Liver (tissue), 9 donors: ENCODE data around the gene PPP4R4. TPM values are rescaled to one million over a fixed set of nuclear protein-coding genes. Genes with fewer than 3 reads are reported as not detected.

ENCODE experiments used
- DNase-seq: peaks from one replicate; pipeline ENCODE4 v3.0.0-alpha.2; 2017; ENCODE audit warnings: low spot score
- H3K27ac ChIP-seq, 2 donors: one replicate each; pipeline ENCODE4 v1.7.0; 2013; ENCODE audit warnings: inconsistent platforms in 2 of 2, low read length in 2 of 2, control low read depth in 1 of 2, low read depth in 1 of 2, mild to moderate bottlenecking in 1 of 2
- H3K27me3 ChIP-seq, 4 donors: one replicate each; pipeline versions ENCODE4 v1.6.1 to v1.7.0; 2013; ENCODE audit warnings: low read length in 3 of 4, inconsistent platforms in 1 of 4, mild to moderate bottlenecking in 1 of 4, moderate library complexity in 1 of 4; ENCODE audit not compliant: control insufficient read depth in 4 of 4, insufficient read depth in 4 of 4
- H3K36me3 ChIP-seq, 4 donors: one replicate each; pipeline versions ENCODE4 v1.6.1 to v1.7.0; 2013; ENCODE audit warnings: low read length in 3 of 4, mild to moderate bottlenecking in 3 of 4, low read depth in 1 of 4, moderate library complexity in 1 of 4; ENCODE audit not compliant: control insufficient read depth in 4 of 4, insufficient read depth in 3 of 4
- H3K4me1 ChIP-seq, 4 donors: one replicate each; pipeline versions ENCODE4 v1.6.1 to v1.7.0; 2013; ENCODE audit warnings: low read length in 3 of 4, mild to moderate bottlenecking in 3 of 4, moderate library complexity in 1 of 4; ENCODE audit not compliant: control insufficient read depth in 4 of 4, insufficient read depth in 4 of 4
- H3K4me3 ChIP-seq, 3 donors: one replicate each; pipeline versions ENCODE4 v1.6.1 to v1.7.0; 2013; ENCODE audit warnings: low read length in 3 of 3, control low read depth in 1 of 3, low read depth in 1 of 3, mild to moderate bottlenecking in 1 of 3
- H3K9ac ChIP-seq, 2 donors: one replicate each; pipeline ENCODE4 v1.7.0; 2013; ENCODE audit warnings: low read length in 2 of 2, mild to moderate bottlenecking in 2 of 2, moderate library complexity in 2 of 2, control low read depth in 1 of 2, low read depth in 1 of 2
- H3K9me3 ChIP-seq, 4 donors: one replicate each; pipeline versions ENCODE4 v1.6.1 to v1.7.0; 2013; ENCODE audit warnings: low read length in 3 of 4; ENCODE audit not compliant: control insufficient read depth in 4 of 4
- EGR1 ChIP-seq, 2 donors: IDR thresholded peaks; 2 replicates each; pipeline ENCODE4 v1.6.1; 2016 to 2018; ENCODE audit warnings: antibody characterized with exemption in 2 of 2, low read depth in 2 of 2
- FOXA1 ChIP-seq: IDR thresholded peaks from 2 replicates; pipeline ENCODE4 v1.6.1; 2016; ENCODE audit warnings: antibody characterized with exemption
- FOXA2 ChIP-seq: IDR thresholded peaks from 2 replicates; pipeline ENCODE4 v1.6.1; 2016; ENCODE audit warnings: antibody characterized with exemption
- GABPA ChIP-seq, 2 donors: IDR thresholded peaks in 1 of 2; conservative IDR thresholded peaks in 1 of 2; 2 replicates each; pipeline ENCODE4 v1.6.1; 2016; ENCODE audit warnings: antibody characterized with exemption in 2 of 2, mild to moderate bottlenecking in 1 of 2, moderate library complexity in 1 of 2
- HNF4A ChIP-seq, 2 donors: conservative IDR thresholded peaks; 2 replicates each; pipeline ENCODE4 v1.6.1; 2016; ENCODE audit warnings: antibody characterized with exemption in 2 of 2, mild to moderate bottlenecking in 2 of 2
- HNF4G ChIP-seq: IDR thresholded peaks from 2 replicates; pipeline ENCODE4 v1.6.1; 2016; ENCODE audit warnings: antibody characterized with exemption
- JUND ChIP-seq, 2 donors: IDR thresholded peaks; 2 replicates each; pipeline ENCODE4 v1.6.1; 2016; ENCODE audit warnings: antibody characterized with exemption in 2 of 2
- NR2F2 ChIP-seq: IDR thresholded peaks from 2 replicates; pipeline ENCODE4 v1.6.1; 2016; ENCODE audit warnings: antibody characterized with exemption
- RAD21 ChIP-seq, 2 donors: IDR thresholded peaks; 2 replicates each; pipeline ENCODE4 v1.6.1; 2016; ENCODE audit warnings: antibody characterized with exemption in 2 of 2, mild to moderate bottlenecking in 2 of 2
- RXRA ChIP-seq, 2 donors: IDR thresholded peaks; 2 replicates each; pipeline ENCODE4 v1.6.1; 2017 to 2018; ENCODE audit warnings: antibody characterized with exemption in 2 of 2, mild to moderate bottlenecking in 1 of 2
- SP1 ChIP-seq: IDR thresholded peaks from 2 replicates; pipeline ENCODE4 v1.6.1; 2018; ENCODE audit warnings: antibody characterized with exemption, mild to moderate bottlenecking
- TAF1 ChIP-seq: conservative IDR thresholded peaks from 2 replicates; pipeline ENCODE4 v1.6.1; 2016; ENCODE audit warnings: antibody characterized with exemption, mild to moderate bottlenecking
- YY1 ChIP-seq: IDR thresholded peaks from 2 replicates; pipeline ENCODE4 v1.6.1; 2016; ENCODE audit warnings: antibody characterized with exemption, mild to moderate bottlenecking
- ZBTB33 ChIP-seq: IDR thresholded peaks from 2 replicates; pipeline ENCODE4 v1.6.1; 2016; ENCODE audit warnings: antibody characterized with exemption
- WGBS: extraction: QIAGEN DNeasy Blood & Tissue Kit; methylation state at CpG from one replicate; pipeline ENCODE4 v1.1.7; 2013; 5-methylcytosine and 5-hydroxymethylcytosine counted together
- polyA plus RNA-seq, 2 donors: library from polyadenylated mRNA; stranded (reverse) in 1 of 2; unstranded in 1 of 2; fragments of 200-250 nt in 1 of 2; fragments of >200 nt in 1 of 2; fragmentation: Nextera tagmentation in 1 of 2; extraction: Ambion mirVana in 1 of 2; gene quantifications; one replicate each; pipeline versions ENCODE4 v1.2.1 to v1.2.3, GENCODE V29; 2013 to 2015
- total RNA-seq, 2 donors: library from RNA; depleted of rRNA; stranded (reverse); fragments of >200 nt; gene quantifications; one replicate each; pipeline ENCODE4 v1.2.3, GENCODE V29; 2014
- TF ChIP-seq, protein P1 (sequence below): IDR thresholded peaks from 2 replicates; pipeline ENCODE4 v1.6.1; 2016; ENCODE audit warnings: antibody characterized with exemption, mild to moderate bottlenecking
- TF ChIP-seq, protein P2 (sequence below): fragments of 150-350 bp; IDR thresholded peaks from 2 replicates; pipeline ENCODE4 v1.5.1; 2017; ENCODE audit warnings: improper control_type of control experiment, low read depth, low read length; ENCODE audit not compliant: missing input control
- TF ChIP-seq, protein P3 (sequence below): IDR thresholded peaks from 2 replicates; pipeline ENCODE4 v1.6.1; 2016; ENCODE audit warnings: antibody characterized with exemption
- TF ChIP-seq, protein P4 (sequence below): IDR thresholded peaks from 2 replicates; pipeline ENCODE4 v1.6.1; 2016; ENCODE audit warnings: antibody characterized with exemption
- donor health status: healthy.
- donor health status: healthy.
- donor health status: healthy.
- donor health status: healthy.
- donor health status: healthy.

The PPP4R4 gene
- total and polyA plus RNA-seq, 4 donors, result 0.52 to 2.4 (median 0.99) TPM

- Histone ChIP-seq H3K27ac (no peak overlapping the region), H3K27me3 (no peaks in the 10 kb centered on the region), H3K9me3 (peaks cover 0 to 9% (median 1%) of the 10 kb centered on the region in 4 donors), H3K36me3 (no peaks in the 10 kb centered on the region), H3K4me3 (no peak overlapping the region), H3K9ac (no peak overlapping the region), H3K4me1 (no peaks in the 10 kb centered on the region)
- TF ChIP-seq, protein P1, sequence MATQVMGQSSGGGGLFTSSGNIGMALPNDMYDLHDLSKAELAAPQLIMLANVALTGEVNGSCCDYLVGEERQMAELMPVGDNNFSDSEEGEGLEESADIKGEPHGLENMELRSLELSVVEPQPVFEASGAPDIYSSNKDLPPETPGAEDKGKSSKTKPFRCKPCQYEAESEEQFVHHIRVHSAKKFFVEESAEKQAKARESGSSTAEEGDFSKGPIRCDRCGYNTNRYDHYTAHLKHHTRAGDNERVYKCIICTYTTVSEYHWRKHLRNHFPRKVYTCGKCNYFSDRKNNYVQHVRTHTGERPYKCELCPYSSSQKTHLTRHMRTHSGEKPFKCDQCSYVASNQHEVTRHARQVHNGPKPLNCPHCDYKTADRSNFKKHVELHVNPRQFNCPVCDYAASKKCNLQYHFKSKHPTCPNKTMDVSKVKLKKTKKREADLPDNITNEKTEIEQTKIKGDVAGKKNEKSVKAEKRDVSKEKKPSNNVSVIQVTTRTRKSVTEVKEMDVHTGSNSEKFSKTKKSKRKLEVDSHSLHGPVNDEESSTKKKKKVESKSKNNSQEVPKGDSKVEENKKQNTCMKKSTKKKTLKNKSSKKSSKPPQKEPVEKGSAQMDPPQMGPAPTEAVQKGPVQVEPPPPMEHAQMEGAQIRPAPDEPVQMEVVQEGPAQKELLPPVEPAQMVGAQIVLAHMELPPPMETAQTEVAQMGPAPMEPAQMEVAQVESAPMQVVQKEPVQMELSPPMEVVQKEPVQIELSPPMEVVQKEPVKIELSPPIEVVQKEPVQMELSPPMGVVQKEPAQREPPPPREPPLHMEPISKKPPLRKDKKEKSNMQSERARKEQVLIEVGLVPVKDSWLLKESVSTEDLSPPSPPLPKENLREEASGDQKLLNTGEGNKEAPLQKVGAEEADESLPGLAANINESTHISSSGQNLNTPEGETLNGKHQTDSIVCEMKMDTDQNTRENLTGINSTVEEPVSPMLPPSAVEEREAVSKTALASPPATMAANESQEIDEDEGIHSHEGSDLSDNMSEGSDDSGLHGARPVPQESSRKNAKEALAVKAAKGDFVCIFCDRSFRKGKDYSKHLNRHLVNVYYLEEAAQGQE, result no peak
- no peak for TF ChIP-seq JUND (IDR thresholded peaks at IDR 0.05)
- no peak for TF ChIP-seq NR2F2
- no peak for TF ChIP-seq ZBTB33
- no peak for TF ChIP-seq TAF1
- no peak for TF ChIP-seq RXRA (IDR thresholded peaks at IDR 0.05)
- no peak for TF ChIP-seq SP1
- TF ChIP-seq FOXA1, result no peak
- TF ChIP-seq YY1, result no peak
- TF ChIP-seq, protein P2, sequence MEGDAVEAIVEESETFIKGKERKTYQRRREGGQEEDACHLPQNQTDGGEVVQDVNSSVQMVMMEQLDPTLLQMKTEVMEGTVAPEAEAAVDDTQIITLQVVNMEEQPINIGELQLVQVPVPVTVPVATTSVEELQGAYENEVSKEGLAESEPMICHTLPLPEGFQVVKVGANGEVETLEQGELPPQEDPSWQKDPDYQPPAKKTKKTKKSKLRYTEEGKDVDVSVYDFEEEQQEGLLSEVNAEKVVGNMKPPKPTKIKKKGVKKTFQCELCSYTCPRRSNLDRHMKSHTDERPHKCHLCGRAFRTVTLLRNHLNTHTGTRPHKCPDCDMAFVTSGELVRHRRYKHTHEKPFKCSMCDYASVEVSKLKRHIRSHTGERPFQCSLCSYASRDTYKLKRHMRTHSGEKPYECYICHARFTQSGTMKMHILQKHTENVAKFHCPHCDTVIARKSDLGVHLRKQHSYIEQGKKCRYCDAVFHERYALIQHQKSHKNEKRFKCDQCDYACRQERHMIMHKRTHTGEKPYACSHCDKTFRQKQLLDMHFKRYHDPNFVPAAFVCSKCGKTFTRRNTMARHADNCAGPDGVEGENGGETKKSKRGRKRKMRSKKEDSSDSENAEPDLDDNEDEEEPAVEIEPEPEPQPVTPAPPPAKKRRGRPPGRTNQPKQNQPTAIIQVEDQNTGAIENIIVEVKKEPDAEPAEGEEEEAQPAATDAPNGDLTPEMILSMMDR, result no peak
- no peak for TF ChIP-seq RAD21 (IDR thresholded peaks at IDR 0.05)
- TF ChIP-seq EGR1 (IDR thresholded peaks at IDR 0.05; ENCODE audit: low read depth in 2 of 2), result no peak
- TF ChIP-seq, protein P3, sequence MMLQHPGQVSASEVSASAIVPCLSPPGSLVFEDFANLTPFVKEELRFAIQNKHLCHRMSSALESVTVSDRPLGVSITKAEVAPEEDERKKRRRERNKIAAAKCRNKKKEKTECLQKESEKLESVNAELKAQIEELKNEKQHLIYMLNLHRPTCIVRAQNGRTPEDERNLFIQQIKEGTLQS, result no peak
- TF ChIP-seq, protein P4, sequence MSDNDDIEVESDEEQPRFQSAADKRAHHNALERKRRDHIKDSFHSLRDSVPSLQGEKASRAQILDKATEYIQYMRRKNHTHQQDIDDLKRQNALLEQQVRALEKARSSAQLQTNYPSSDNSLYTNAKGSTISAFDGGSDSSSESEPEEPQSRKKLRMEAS, result no peak
- no peak for TF ChIP-seq HNF4G
- no peak for TF ChIP-seq HNF4A (conservative IDR thresholded peaks at IDR 0.05)
- TF ChIP-seq FOXA2, result no peak
- TF ChIP-seq GABPA (IDR thresholded peaks at IDR 0.05 in 1 of 2, conservative IDR thresholded peaks at IDR 0.05 in 1 of 2), result no peak
- DNase-seq, result no peak
- 69% methylated on average over 4 of the region's 4 CpGs for WGBS
Measured at GRCh38 chr14:94227029-94227428, 52.9 kb downstream of the PPP4R4 start.
